ENCODE data around the gene MPL. TPM values are rescaled to one million over a fixed set of nuclear protein-coding genes. Genes with fewer than 3 reads are reported as not detected.

MPL gene
- total and polyA plus RNA-seq, 8 donors = not detected

DNA sequence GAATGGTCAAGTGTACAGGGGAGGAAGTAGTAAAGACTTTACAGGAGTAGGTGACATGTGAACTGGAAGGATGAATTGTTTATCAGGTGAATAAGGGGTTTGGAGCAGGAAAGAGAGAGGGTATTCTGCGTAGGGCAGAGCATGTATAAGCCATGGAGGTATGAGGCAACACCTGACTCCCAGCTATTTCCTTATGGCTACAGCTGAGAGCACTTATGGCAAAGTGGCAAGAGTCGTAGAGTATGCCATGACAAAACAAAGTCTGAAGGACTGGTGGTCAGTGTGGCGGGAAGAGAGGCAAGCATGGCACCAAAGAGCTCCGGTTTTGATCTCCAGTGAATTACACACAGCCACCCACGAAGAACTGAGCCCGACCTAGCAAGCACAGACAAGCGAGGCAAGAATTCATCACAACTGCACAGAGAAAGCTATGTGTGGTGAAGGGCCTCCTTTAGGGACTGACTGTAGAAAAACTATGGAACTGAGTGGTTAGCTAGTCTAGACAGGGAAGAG is 39.2 kb downstream of the MPL start:
- TF ChIP-seq EP300 (IDR thresholded peaks at IDR 0.05) (no peak), POLR2A (IDR thresholded peaks at IDR 0.05) (no peak), POLR2AphosphoS5 (IDR thresholded peaks at IDR 0.05) (no peak)
- TF ChIP-seq, protein P1, sequence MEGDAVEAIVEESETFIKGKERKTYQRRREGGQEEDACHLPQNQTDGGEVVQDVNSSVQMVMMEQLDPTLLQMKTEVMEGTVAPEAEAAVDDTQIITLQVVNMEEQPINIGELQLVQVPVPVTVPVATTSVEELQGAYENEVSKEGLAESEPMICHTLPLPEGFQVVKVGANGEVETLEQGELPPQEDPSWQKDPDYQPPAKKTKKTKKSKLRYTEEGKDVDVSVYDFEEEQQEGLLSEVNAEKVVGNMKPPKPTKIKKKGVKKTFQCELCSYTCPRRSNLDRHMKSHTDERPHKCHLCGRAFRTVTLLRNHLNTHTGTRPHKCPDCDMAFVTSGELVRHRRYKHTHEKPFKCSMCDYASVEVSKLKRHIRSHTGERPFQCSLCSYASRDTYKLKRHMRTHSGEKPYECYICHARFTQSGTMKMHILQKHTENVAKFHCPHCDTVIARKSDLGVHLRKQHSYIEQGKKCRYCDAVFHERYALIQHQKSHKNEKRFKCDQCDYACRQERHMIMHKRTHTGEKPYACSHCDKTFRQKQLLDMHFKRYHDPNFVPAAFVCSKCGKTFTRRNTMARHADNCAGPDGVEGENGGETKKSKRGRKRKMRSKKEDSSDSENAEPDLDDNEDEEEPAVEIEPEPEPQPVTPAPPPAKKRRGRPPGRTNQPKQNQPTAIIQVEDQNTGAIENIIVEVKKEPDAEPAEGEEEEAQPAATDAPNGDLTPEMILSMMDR (IDR thresholded peaks at IDR 0.05) = no peak
- Histone ChIP-seq H3K27ac (no peak overlapping the region), H3K9me3 (no peaks in the 10 kb centered on the region), H3K4me3 (no peak overlapping the region), H3K27me3 (no peaks in the 10 kb centered on the region), H3K4me1 (peaks cover 0 to 18% (median 5%) of the 10 kb centered on the region in 4 donors), H3K36me3 (peaks cover 0 to 37% (median 20%) of the 10 kb centered on the region in 4 donors)
- 86 to 96% (median 88%) methylated on average over 7 of the region's 7 CpGs for WGBS, 5 donors
- intact Hi-C loops (cut with DNase I; ENCODE audit: low total_unique reads) = no loop called here
- no peak for DNase-seq

DNA sequence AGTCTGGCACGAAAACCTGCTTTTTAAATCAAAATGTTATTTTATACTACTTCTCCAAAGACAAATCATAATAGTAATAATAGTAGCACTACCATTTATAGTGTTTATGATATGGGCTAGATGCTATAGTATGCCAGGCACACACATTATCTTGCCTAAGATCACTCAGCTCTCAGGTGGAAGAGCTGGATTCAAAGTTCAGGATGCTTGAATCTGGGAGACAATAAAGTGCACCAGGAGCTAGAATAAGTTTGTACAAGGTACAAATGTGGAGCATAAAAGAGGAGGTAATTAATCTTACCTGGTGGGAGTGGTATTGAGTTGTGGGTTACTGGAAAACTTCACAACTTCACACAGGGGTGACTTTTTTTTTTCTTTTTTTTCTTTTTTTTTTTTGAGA is 40.2 kb downstream of the MPL start:
- H3K4me3 ChIP-seq = no peak overlapping the region
- intact Hi-C loops (cut with DNase I; ENCODE audit: low total_unique reads) = no loop called here
- H3K27me3 ChIP-seq = no peaks in the 10 kb centered on the region
- no peak for DNase-seq
- WGBS, 5 donors = 83 to 97% (median 95%) methylated on average over 1 of the region's 1 CpG
- no peaks in the 10 kb centered on the region for H3K9me3 ChIP-seq
- H3K36me3 ChIP-seq = peaks cover 0 to 36% (median 31%) of the 10 kb centered on the region in 4 donors
- no peak overlapping the region for H3K27ac ChIP-seq
- H3K4me1 ChIP-seq = peaks cover 0 to 23% (median 13%) of the 10 kb centered on the region in 4 donors
- TF ChIP-seq EP300 (IDR thresholded peaks at IDR 0.05) (no peak), POLR2A (IDR thresholded peaks at IDR 0.05) (no peak)
- TF ChIP-seq, protein P1 (IDR thresholded peaks at IDR 0.05) = no peak

DNA sequence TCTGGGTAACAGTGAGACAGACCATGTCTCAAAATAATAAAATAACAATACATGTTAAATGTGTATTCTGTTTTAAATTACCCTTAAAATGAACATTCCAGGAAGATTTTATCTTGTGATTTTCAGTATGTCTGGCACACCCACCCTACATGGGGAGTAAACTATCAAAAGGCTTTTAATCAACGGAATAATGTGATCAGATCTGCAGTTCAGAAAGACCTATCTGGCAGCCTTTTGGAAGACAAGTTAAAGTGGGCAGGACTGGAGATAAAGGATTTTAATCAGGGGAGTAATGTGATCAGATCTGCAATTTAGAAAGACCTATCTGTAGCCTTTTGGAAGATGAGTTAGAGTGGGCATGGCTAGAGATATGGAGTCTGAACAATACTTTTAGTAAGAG is 41.9 kb downstream of the MPL start:
- WGBS, 5 donors = 88 to 93% (median 89%) methylated on average over 1 of the region's 1 CpG
- Histone ChIP-seq H3K27me3 (no peaks in the 10 kb centered on the region), H3K36me3 (peaks cover 15 to 50% (median 46%) of the 10 kb centered on the region in 4 donors), H3K4me3 (no peak overlapping the region), H3K9me3 (no peaks in the 10 kb centered on the region), H3K4me1 (peaks cover 0 to 17% (median 11%) of the 10 kb centered on the region in 4 donors), H3K27ac (no peak overlapping the region)
- DNase-seq = no peak
- TF ChIP-seq POLR2A (IDR thresholded peaks at IDR 0.05) (no peak), POLR2AphosphoS5 (IDR thresholded peaks at IDR 0.05) (no peak), EP300 (IDR thresholded peaks at IDR 0.05) (no peak)
- TF ChIP-seq, protein P1 (IDR thresholded peaks at IDR 0.05) = no peak
- intact Hi-C loops (cut with DNase I; ENCODE audit: low total_unique reads) = no loop called here

DNA sequence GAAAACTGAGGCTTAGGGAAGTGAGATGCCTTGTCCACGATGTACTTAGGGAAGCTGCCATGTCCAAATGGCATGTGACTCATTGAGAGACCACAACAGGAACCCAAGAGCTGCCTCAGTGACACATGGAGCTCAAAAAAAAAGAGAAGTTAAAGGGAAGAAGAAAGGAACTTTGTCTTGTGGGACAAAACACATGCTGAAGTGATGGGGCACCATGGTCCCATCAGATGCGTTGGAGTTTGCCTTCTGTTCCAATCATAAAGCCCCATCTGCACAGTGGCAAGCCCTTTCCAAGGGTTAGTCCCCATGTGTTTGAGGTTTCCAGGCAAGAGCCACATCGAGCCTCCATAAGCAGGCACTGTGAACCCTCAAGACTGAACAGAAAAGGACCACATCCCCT is 44.0 kb downstream of the MPL start:
- 60 to 78% (median 75%) methylated on average over 3 of the region's 3 CpGs for WGBS, 5 donors
- DNase-seq = no peak
- H3K9me3 ChIP-seq = no peaks in the 10 kb centered on the region
- H3K27me3 ChIP-seq = no peaks in the 10 kb centered on the region
- intact Hi-C loops (cut with DNase I; ENCODE audit: low total_unique reads) = no loop called here
- H3K36me3 ChIP-seq = peaks cover 37 to 72% (median 65%) of the 10 kb centered on the region in 4 donors
- peak overlapping the region in 2 of 5 donors; percentile 4 to 44 for H3K27ac ChIP-seq
- no peak overlapping the region for H3K4me3 ChIP-seq
- no peak for TF ChIP-seq POLR2A (IDR thresholded peaks at IDR 0.05)
- TF ChIP-seq POLR2AphosphoS5 (IDR thresholded peaks at IDR 0.05) = no peak
- TF ChIP-seq EP300 (IDR thresholded peaks at IDR 0.05) = no peak
- TF ChIP-seq, protein P1 (IDR thresholded peaks at IDR 0.05) = no peak
- peaks cover 0 to 18% (median 11%) of the 10 kb centered on the region in 4 donors for H3K4me1 ChIP-seq
